Activated T-cell treated with anti-CD3 and anti-CD28 coated beads, Interleukin-2, amount 50 U/mL, for 1 hour (primary cell): Measurements from ENCODE around the gene CLDN6.

Source experiments
- DNase-seq: peaks from one replicate; pipeline ENCODE4 v3.0.0-alpha.2; 2020

Gene CLDN6

GRCh38 chr16:3051009-3051408, 33.0 kb upstream of the CLDN6 start:
- no peak for DNase-seq

GRCh38 chr16:3050487-3050886, 32.5 kb upstream of the CLDN6 start:
- no peak for DNase-seq

- DNase-seq, result no peak
Measured at GRCh38 chr16:3049921-3050481, 32.0 kb upstream of the CLDN6 start.

GRCh38 chr16:3047387-3047720, 29.4 kb upstream of the CLDN6 start:
- no peak for DNase-seq

GRCh38 chr16:3046641-3047386, 28.8 kb upstream of the CLDN6 start:
- DNase-seq, result no peak

- no peak for DNase-seq
Measured at GRCh38 chr16:3045758-3046640, 28.0 kb upstream of the CLDN6 start, which contains the start of gene MMP25. Gene MMP25, plus strand, starts transcription at chr16:3046561. Its CDS starts 357 bp downstream, at chr16:3046918.

GRCh38 chr16:3044708-3045107, 26.7 kb upstream of the CLDN6 start:
- no peak for DNase-seq

- no peak for DNase-seq
Measured at GRCh38 chr16:3042376-3042775, 24.4 kb upstream of the CLDN6 start.

GRCh38 chr16:3038896-3039295, 20.9 kb upstream of the CLDN6 start:
- DNase-seq, result no peak

- DNase-seq, result no peak
Measured at GRCh38 chr16:3038256-3038655, 20.3 kb upstream of the CLDN6 start.

- no peak for DNase-seq
Measured at GRCh38 chr16:3036726-3037315, 18.8 kb upstream of the CLDN6 start, which contains the start of gene BICDL2. Gene BICDL2, minus strand, starts transcription at chr16:3036944. Its CDS starts 1,448 bp downstream, at chr16:3035496.

GRCh38 chr16:3035972-3036725, 18.2 kb upstream of the CLDN6 start:
- no peak for DNase-seq

GRCh38 chr16:3035289-3035971, 17.4 kb upstream of the CLDN6 start:
- DNase-seq, result no peak

GRCh38 chr16:3032624-3033023, 14.6 kb upstream of the CLDN6 start:
- DNase-seq, result no peak

GRCh38 chr16:3030222-3031212, 12.5 kb upstream of the CLDN6 start:
- no peak for DNase-seq

- DNase-seq, result no peak
Measured at GRCh38 chr16:3029491-3030221, 11.7 kb upstream of the CLDN6 start.

- DNase-seq, result no peak
Measured at GRCh38 chr16:3028716-3029319, 10.8 kb upstream of the CLDN6 start.

GRCh38 chr16:3027983-3028715, 10.2 kb upstream of the CLDN6 start:
- peak; percentile 92 for DNase-seq

GRCh38 chr16:3027489-3027795, 9.5 kb upstream of the CLDN6 start:
- no peak for DNase-seq
